Eye (tissue), 1 donor: ENCODE results near the gene BID.

Experiments
- DNase-seq: peaks from one replicate; pipeline ENCODE4 v3.0.0-alpha.2; 2015

Gene BID

GRCh38 chr22:17782621-17783020, 8.4 kb upstream of the BID start:
- no peak for DNase-seq

GRCh38 chr22:17782158-17782557, 7.9 kb upstream of the BID start:
- no peak for DNase-seq

GRCh38 chr22:17781319-17782031, 7.2 kb upstream of the BID start:
- DNase-seq: no peak

- DNase-seq: no peak
These were observed 6.6 kb upstream of the BID start for GRCh38 chr22:17780741-17781318.

- no peak for DNase-seq
These were observed 6.0 kb upstream of the BID start for GRCh38 chr22:17780116-17780740.

GRCh38 chr22:17779286-17780115, 5.2 kb upstream of the BID start:
- DNase-seq: no peak

GRCh38 chr22:17778412-17778976, 4.2 kb upstream of the BID start:
- DNase-seq: no peak

- no peak for DNase-seq
These were observed 3.4 kb upstream of the BID start for GRCh38 chr22:17777717-17778044.

GRCh38 chr22:17777005-17777716, 2.9 kb upstream of the BID start:
- no peak for DNase-seq

- DNase-seq: no peak
These were observed 1.7 kb upstream of the BID start for GRCh38 chr22:17775781-17776465.

- DNase-seq: no peak
These were observed 837 bp upstream of the BID start for GRCh38 chr22:17774926-17775685.

GRCh38 chr22:17773606-17774205, 563 bp downstream of the BID start:
- DNase-seq: peak; percentile 91

GRCh38 chr22:17772958-17773605, 1.2 kb downstream of the BID start:
- DNase-seq: peak; percentile 64

GRCh38 chr22:17772249-17772957, 1.9 kb downstream of the BID start:
- peak; percentile 48 for DNase-seq

GRCh38 chr22:17770180-17771077, 3.8 kb downstream of the BID start:
- DNase-seq: no peak

- DNase-seq: no peak
These were observed 4.6 kb downstream of the BID start for GRCh38 chr22:17769716-17770082.

GRCh38 chr22:17769013-17769715, 5.1 kb downstream of the BID start:
- no peak for DNase-seq
